HEK293 (cell line): ENCODE measurements around the gene CC2D2B.

Source experiments
- CTCF ChIA-PET: fragments of 350-600 bp; formaldehyde crosslinking; extraction: SDS; loops from one replicate; lab custom pipeline; 2021; ENCODE audit warnings: antibody characterized with exemption; lab: Yijun Ruan, JAX
- POLR2A ChIA-PET: fragments of 300-600 bp; formaldehyde crosslinking; extraction: SDS; loops from one replicate; lab custom pipeline; 2020; ENCODE audit warnings: antibody characterized with exemption, inconsistent platforms; lab: Yijun Ruan, JAX
- H3K27ac ChIP-seq: fragments of 200-500 bp; sonication (Bioruptor generic); 2 replicates; pipeline ENCODE4 v1.5.1; 2014; ENCODE audit warnings: low read depth, low read length, control low read depth, inconsistent platforms; ENCODE audit errors: extremely low read depth
- H3K36me3 ChIP-seq, 2 experiments: fragments of 200-500 bp in 1 of 2; sonication (Bioruptor generic) in 1 of 2; 1 replicate in 1 of 2; 2 replicates in 1 of 2; pipeline ENCODE4 v1.5.1; 2014 to 2017; ENCODE audit warnings: inconsistent platforms in 2 of 2, low read length in 2 of 2; ENCODE audit not compliant: control insufficient read depth in 2 of 2, insufficient read depth in 1 of 2
- H3K4me1 ChIP-seq: fragments of 200-500 bp; sonication (Bioruptor generic); 2 replicates; pipeline ENCODE4 v1.5.1; 2014; ENCODE audit warnings: mild to moderate bottlenecking, low read length, inconsistent platforms; ENCODE audit not compliant: control insufficient read depth, insufficient read depth
- H3K4me3 ChIP-seq: 2 replicates; pipeline ENCODE4 v1.5.1; 2011; ENCODE audit warnings: low read depth, mild to moderate bottlenecking, control low read depth, low read length, moderate library complexity
- H3K9me3 ChIP-seq: fragments of 200-500 bp; sonication (Bioruptor generic); 2 replicates; pipeline ENCODE4 v1.5.1; 2014; ENCODE audit warnings: low read depth, low read length, inconsistent platforms; ENCODE audit not compliant: control insufficient read depth, insufficient read depth
- ATF2 ChIP-seq: fragments of 450-650 bp; formaldehyde crosslinking; IDR thresholded peaks from 2 replicates; pipeline ENCODE4 v1.5.1; 2016; ENCODE audit warnings: missing biosample characterization, missing genetic modification characterization, low read depth
- PRDM10 ChIP-seq: fragments of 450-650 bp; formaldehyde crosslinking; IDR thresholded peaks from 2 replicates; pipeline ENCODE4 v1.5.1; 2016; ENCODE audit warnings: missing biosample characterization, missing genetic modification characterization
- PRDM4 ChIP-seq: fragments of 450-650 bp; formaldehyde crosslinking; IDR thresholded peaks from 2 replicates; pipeline ENCODE4 v1.5.1; 2017; ENCODE audit warnings: missing biosample characterization, missing genetic modification characterization
- TCF7L2 ChIP-seq: IDR thresholded peaks from 2 replicates; pipeline ENCODE4 v1.6.1; 2011; ENCODE audit warnings: low read depth, mild to moderate bottlenecking, inconsistent platforms, low read length, moderate library complexity, borderline replicate concordance
- ZBTB26 ChIP-seq: fragments of 450-650 bp; formaldehyde crosslinking; optimal IDR thresholded peaks from 2 replicates; pipeline ENCODE3; 2016; ENCODE audit warnings: missing biosample characterization, mild to moderate bottlenecking, missing genetic modification characterization
- ZEB2 ChIP-seq: fragments of 450-650 bp; formaldehyde crosslinking; IDR thresholded peaks from 2 replicates; pipeline ENCODE4 v1.5.1; 2016; ENCODE audit warnings: missing biosample characterization, missing genetic modification characterization
- ZFHX2 ChIP-seq: fragments of 450-650 bp; formaldehyde crosslinking; conservative IDR thresholded peaks from 2 replicates; pipeline ENCODE4 v1.5.1; 2016; ENCODE audit warnings: missing biosample characterization, missing genetic modification characterization
- ZNF155 ChIP-seq: fragments of 450-650 bp; formaldehyde crosslinking; IDR thresholded peaks from 2 replicates; pipeline ENCODE4 v1.5.1; 2016; ENCODE audit warnings: missing biosample characterization, missing genetic modification characterization
- ZNF221 ChIP-seq: fragments of 450-650 bp; formaldehyde crosslinking; IDR thresholded peaks from 2 replicates; pipeline ENCODE4 v1.5.1; 2017; ENCODE audit warnings: missing biosample characterization, missing genetic modification characterization, borderline replicate concordance
- ZNF26 ChIP-seq: fragments of 450-650 bp; formaldehyde crosslinking; IDR thresholded peaks from 2 replicates; pipeline ENCODE4 v1.5.1; 2016; ENCODE audit warnings: missing biosample characterization, missing genetic modification characterization
- ZNF280C ChIP-seq: fragments of 450-650 bp; formaldehyde crosslinking; IDR thresholded peaks from 2 replicates; pipeline ENCODE4 v1.5.1; 2016; ENCODE audit warnings: missing biosample characterization, missing genetic modification characterization
- ZNF341 ChIP-seq: fragments of 450-650 bp; formaldehyde crosslinking; IDR thresholded peaks from 2 replicates; pipeline ENCODE4; 2016; ENCODE audit warnings: low read depth, missing biosample characterization, missing genetic modification characterization
- ZNF354C ChIP-seq: fragments of 450-650 bp; formaldehyde crosslinking; IDR thresholded peaks from 2 replicates; pipeline ENCODE4 v1.5.1; 2016; ENCODE audit warnings: missing biosample characterization, missing genetic modification characterization, low read depth, borderline replicate concordance
- ZNF423 ChIP-seq: fragments of 450-650 bp; formaldehyde crosslinking; IDR thresholded peaks from 2 replicates; pipeline ENCODE4 v1.5.1; 2016; ENCODE audit warnings: missing biosample characterization, missing genetic modification characterization
- ZNF510 ChIP-seq: fragments of 450-650 bp; formaldehyde crosslinking; IDR thresholded peaks from 2 replicates; pipeline ENCODE4 v1.5.1; 2018; ENCODE audit warnings: mild to moderate bottlenecking, missing genetic modification characterization, missing biosample characterization; ENCODE audit not compliant: insufficient replicate concordance
- ZNF707 ChIP-seq: fragments of 450-650 bp; formaldehyde crosslinking; IDR thresholded peaks from 2 replicates; pipeline ENCODE4 v1.5.1; 2016; ENCODE audit warnings: missing biosample characterization, missing genetic modification characterization
- ZNF837 ChIP-seq: fragments of 450-650 bp; formaldehyde crosslinking; IDR thresholded peaks from 2 replicates; pipeline ENCODE4 v1.5.1; 2016; ENCODE audit warnings: missing biosample characterization, missing genetic modification characterization
- ZNF843 ChIP-seq: fragments of 450-650 bp; formaldehyde crosslinking; IDR thresholded peaks from 2 replicates; pipeline ENCODE4 v1.5.1; 2016; ENCODE audit warnings: missing biosample characterization, missing genetic modification characterization

Gene CC2D2B

GRCh38 chr10:95963202-95963990 is 55.6 kb downstream of the CC2D2B start:
- H3K27ac ChIP-seq: no peak overlapping the region
- CTCF ChIA-PET: interaction anchor here (0.7 kb wide), 1 partner anchor 409 kb away, joined by 3 read pairs; no protein-coding TSS in a partner anchor
- no peaks in the 10 kb centered on the region for H3K4me1 ChIP-seq
- no peaks in the 10 kb centered on the region for H3K36me3 ChIP-seq
- POLR2A ChIA-PET: no interaction called here
- TF ChIP-seq ZNF221 (tag by site-specific recombination) (no peak), ZEB2 (tag by site-specific recombination) (no peak), ZNF341 (no peak), ZNF26 (tag by site-specific recombination) (no peak), TCF7L2 (no peak), PRDM10 (tag by site-specific recombination) (no peak), PRDM4 (tag by site-specific recombination) (no peak), ZNF155 (tag by site-specific recombination) (no peak), ZNF843 (no peak), ATF2 (tag by site-specific recombination) (no peak), ZNF707 (tag by site-specific recombination) (no peak), ZBTB26 (tag by site-specific recombination) (no peak), ZNF837 (tag by site-specific recombination) (no peak), ZNF280C (tag by site-specific recombination) (no peak), ZFHX2 (tag by site-specific recombination) (no peak), ZNF510 (no peak), ZNF423 (tag by site-specific recombination) (no peak), ZNF354C (tag by site-specific recombination) (no peak)
- H3K4me3 ChIP-seq: no peak overlapping the region
- H3K9me3 ChIP-seq: no peaks in the 10 kb centered on the region
